Amygdala (tissue), 56 donors: Measurements from ENCODE around the gene DBP.
"Not testable (repeated sequence)": the region's sequence is repeated elsewhere in the genome, so short reads cannot be mapped to it uniquely, and the experiment has no call there.

Source experiments
- DNase-seq, 56 donors: peaks; one replicate each; lab custom pipeline; 2025; lab: John Stamatoyannopoulos, UW

Gene DBP

GRCh38 chr19:48636859-48637448 lies at the start of gene DBP:
TSS of gene DBP (minus strand) at chr19:48637379. CDS start at chr19:48636994, 385 bp downstream.
- peak in 13 of 56 donors; percentile 41 to 77 (median 67) for DNase-seq

GRCh38 chr19:48686637-48687036 lies 49.5 kb upstream of the DBP start:
- DNase-seq = not testable (repeated sequence)

- DNase-seq = peak in 1 of 56 donors; percentile 23
Observed at GRCh38 chr19:48686088-48686487, 48.9 kb upstream of the DBP start.

- DNase-seq = no peak
Observed at GRCh38 chr19:48685583-48685982, 48.4 kb upstream of the DBP start.

- DNase-seq = peak; percentile 8 to 84 (median 54)
Observed at GRCh38 chr19:48683349-48683748, 46.2 kb upstream of the DBP start.

GRCh38 chr19:48681127-48681470 lies 43.9 kb upstream of the DBP start:
- peak in 24 of 56 donors; percentile 4 to 79 (median 22) for DNase-seq

- no peak for DNase-seq
Observed at GRCh38 chr19:48680436-48681126, 43.4 kb upstream of the DBP start.

GRCh38 chr19:48680006-48680405 lies 42.8 kb upstream of the DBP start:
- not testable (repeated sequence) for DNase-seq

GRCh38 chr19:48678201-48678600 lies 41.0 kb upstream of the DBP start:
- no peak for DNase-seq

- no peak for DNase-seq
Observed at GRCh38 chr19:48676887-48677286, 39.7 kb upstream of the DBP start.

- DNase-seq = no peak
Observed at GRCh38 chr19:48676487-48676886, 39.3 kb upstream of the DBP start.

- peak in 55 of 56 donors; percentile 12 to 94 (median 74) for DNase-seq
Observed at GRCh38 chr19:48674921-48675824, 38.0 kb upstream of the DBP start.

- DNase-seq = no peak
Observed at GRCh38 chr19:48674216-48674809, 37.1 kb upstream of the DBP start.

- DNase-seq = no peak
Observed at GRCh38 chr19:48673436-48674100, 36.4 kb upstream of the DBP start.

- no peak for DNase-seq
Observed at GRCh38 chr19:48672994-48673393, 35.8 kb upstream of the DBP start, which contains the start of gene NTN5. TSS of gene NTN5 (minus strand) at chr19:48673017. CDS start at chr19:48670986, 2,031 bp downstream.

GRCh38 chr19:48671446-48671995 lies 34.3 kb upstream of the DBP start:
- no peak for DNase-seq

- no peak for DNase-seq
Observed at GRCh38 chr19:48670699-48671445, 33.7 kb upstream of the DBP start.

GRCh38 chr19:48669903-48670668 lies 32.9 kb upstream of the DBP start:
- no peak for DNase-seq
